Cardiac fibroblast (primary cell): ENCODE data around the gene C1orf232.

Experiments
- DNase-seq, 2 donors: peaks; one replicate each; pipeline versions ENCODE4 v3.0.0 to v3.0.0-alpha.2; 2010; ENCODE audit warnings: low read depth in 2 of 2
- H3K4me3 ChIP-seq, 2 donors: replicated peaks in 1 of 2; 1 replicate in 1 of 2; 2 replicates in 1 of 2; pipeline ENCODE4 v1.5.1; 2011; ENCODE audit warnings: low read depth in 2 of 2, low read length in 2 of 2, mild to moderate bottlenecking in 2 of 2, moderate library complexity in 1 of 2
- CTCF ChIP-seq: IDR thresholded peaks from one replicate; pipeline ENCODE4 v1.5.1; 2011; ENCODE audit warnings: low read depth, mild to moderate bottlenecking, low read length, inconsistent platforms

C1orf232 gene

DNA sequence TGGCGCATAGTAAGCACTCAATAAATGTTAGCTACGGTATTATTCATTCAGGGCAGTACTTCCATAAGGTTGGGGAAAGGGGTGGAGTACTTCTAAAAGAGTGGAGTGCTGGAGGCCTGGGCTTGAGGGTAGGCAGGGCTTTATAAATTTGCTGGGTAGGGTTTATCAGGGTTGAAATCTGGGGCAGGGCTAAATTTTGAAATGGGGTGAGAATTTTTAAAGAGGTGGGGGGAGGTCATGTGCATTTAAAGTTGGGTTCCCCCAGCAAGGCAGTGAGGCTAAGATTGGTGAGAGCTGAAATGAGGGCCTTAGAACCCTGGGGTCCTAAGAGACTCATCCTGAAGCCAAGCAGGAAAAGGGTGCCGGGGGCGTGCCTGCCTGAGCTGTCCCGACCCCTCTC, 31.6 kb upstream of the C1orf232 start:
- TF ChIP-seq CTCF: no peak
- no peak overlapping the region for H3K4me3 ChIP-seq
- no peak for DNase-seq

GRCh38 chr1:26197813-26198212, 29.1 kb upstream of the C1orf232 start:
- no peak for DNase-seq
- H3K4me3 ChIP-seq: no peak overlapping the region
- no peak for TF ChIP-seq CTCF

DNA sequence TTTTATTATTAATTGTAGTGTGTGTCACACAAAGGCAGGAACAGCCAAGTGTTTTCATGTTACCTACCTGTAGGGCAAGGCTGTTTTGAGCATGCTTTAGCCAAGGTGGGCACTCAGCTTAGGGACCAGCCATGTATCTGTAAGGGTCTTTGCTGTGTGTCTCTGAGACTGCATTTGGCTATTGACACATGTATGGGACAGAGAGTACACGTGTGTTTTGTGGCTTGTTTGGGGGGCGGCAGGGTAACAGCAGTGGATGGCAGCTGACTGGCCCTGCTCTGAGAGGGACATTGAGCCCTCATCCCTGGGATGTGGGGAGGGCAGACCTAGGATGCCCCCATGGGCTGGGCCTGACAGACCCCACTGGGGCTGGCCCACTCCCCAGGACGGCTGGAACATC, 28.5 kb upstream of the C1orf232 start:
- TF ChIP-seq CTCF: no peak
- no peak for DNase-seq
- no peak overlapping the region for H3K4me3 ChIP-seq

- H3K4me3 ChIP-seq: no peak overlapping the region
- DNase-seq: no peak
- no peak for TF ChIP-seq CTCF
Measured at GRCh38 chr1:26195805-26196204, 27.0 kb upstream of the C1orf232 start.

DNA sequence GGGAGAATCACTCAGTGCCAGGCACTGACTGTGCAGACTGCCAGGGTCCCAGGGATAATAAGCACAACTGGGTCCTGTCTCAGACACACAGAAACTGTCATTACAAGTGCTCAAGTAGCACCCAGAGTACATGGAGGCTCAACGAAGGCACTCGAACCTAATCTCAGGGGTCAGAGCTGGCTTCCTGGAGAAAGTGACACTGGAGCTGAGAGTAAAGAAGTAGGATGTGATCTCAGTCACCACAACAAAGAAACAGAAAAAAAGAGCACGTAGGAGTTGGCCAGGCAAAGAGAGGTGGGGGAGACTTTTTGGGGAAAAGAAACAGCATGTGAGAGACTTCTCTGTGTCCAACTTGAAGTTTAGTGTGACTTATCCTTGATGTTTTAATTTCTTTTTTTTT, 23.0 kb upstream of the C1orf232 start:
- H3K4me3 ChIP-seq: no peak overlapping the region
- no peak for TF ChIP-seq CTCF
- DNase-seq: no peak

- no peak for TF ChIP-seq CTCF
- DNase-seq: peak; percentile 17 to 20
- no peak within 1 kb of the TSS for H3K4me3 ChIP-seq
Measured at GRCh38 chr1:26190373-26190987, 21.7 kb upstream of the C1orf232 start, which contains the start of gene CATSPER4. Gene CATSPER4, plus strand, starts transcription at chr1:26190602. Its CDS starts 26 bp downstream, at chr1:26190628.

DNA sequence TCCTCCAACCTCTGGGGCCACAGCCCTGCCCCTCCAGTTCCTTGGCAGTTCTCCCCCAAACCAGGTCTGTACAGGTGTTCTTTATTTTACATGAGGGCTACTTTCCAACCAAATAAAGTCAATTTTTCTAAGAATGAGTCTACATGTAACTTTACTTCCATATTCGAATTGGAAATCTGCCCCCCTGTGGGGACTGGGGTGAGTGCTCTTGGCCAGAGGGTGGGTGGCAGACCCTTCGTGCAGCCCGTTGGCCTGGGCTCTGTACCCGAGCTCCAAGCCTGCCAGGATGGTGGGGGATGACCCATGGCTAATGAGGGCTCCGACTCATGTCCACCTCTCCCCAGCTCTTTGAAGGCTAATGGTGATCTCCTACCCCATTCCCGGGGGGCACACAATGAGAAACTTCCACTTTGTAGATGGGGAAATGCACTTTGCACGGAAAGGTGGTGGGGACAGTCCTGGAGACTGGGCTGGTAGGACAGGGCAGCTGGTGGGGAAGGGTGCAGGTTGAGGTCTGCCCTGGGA, 21.1 kb upstream of the C1orf232 start:
- TF ChIP-seq CTCF: no peak
- no peak overlapping the region for H3K4me3 ChIP-seq
- DNase-seq: no peak
